HG02981 (cell line): ENCODE data around the gene WFS1.

Experiments
- ATAC-seq: cut with Tn5 transposase; IDR thresholded peaks from one replicate; pipeline ENCODE4 v1.9.1; 2021; ENCODE audit warnings: mild to moderate bottlenecking, moderate library complexity; ENCODE audit not compliant: unreplicated experiment

The WFS1 gene

GRCh38 chr4:6322761-6323566 lies 53.3 kb downstream of the WFS1 start:
- ATAC-seq: no peak

GRCh38 chr4:6324461-6324998 lies 54.9 kb downstream of the WFS1 start:
- ATAC-seq: no peak

GRCh38 chr4:6324999-6325787 lies 55.5 kb downstream of the WFS1 start:
- no peak for ATAC-seq

- ATAC-seq: no peak
Observed at GRCh38 chr4:6325788-6326290, 56.2 kb downstream of the WFS1 start.

GRCh38 chr4:6326312-6327060 lies 56.8 kb downstream of the WFS1 start:
- ATAC-seq: no peak

- peak; percentile 46 for ATAC-seq
Observed at GRCh38 chr4:6327220-6327917, 57.7 kb downstream of the WFS1 start.

GRCh38 chr4:6328526-6328925 lies 58.9 kb downstream of the WFS1 start:
- ATAC-seq: no peak

GRCh38 chr4:6329478-6330383 lies 60.1 kb downstream of the WFS1 start:
- no peak for ATAC-seq

GRCh38 chr4:6330384-6330767 lies 60.7 kb downstream of the WFS1 start:
- no peak for ATAC-seq

GRCh38 chr4:6331018-6331417 lies 61.4 kb downstream of the WFS1 start:
- no peak for ATAC-seq

GRCh38 chr4:6331468-6331867 lies 61.8 kb downstream of the WFS1 start:
- ATAC-seq: no peak

GRCh38 chr4:6332042-6332668 lies 62.5 kb downstream of the WFS1 start:
- ATAC-seq: no peak

- no peak for ATAC-seq
Observed at GRCh38 chr4:6332669-6333050, 63.0 kb downstream of the WFS1 start.

- no peak for ATAC-seq
Observed at GRCh38 chr4:6333301-6334202, 63.9 kb downstream of the WFS1 start.

GRCh38 chr4:6334203-6334887 lies 64.7 kb downstream of the WFS1 start:
- ATAC-seq: no peak

GRCh38 chr4:6335040-6335590 lies 65.5 kb downstream of the WFS1 start:
- ATAC-seq: no peak

GRCh38 chr4:6336166-6336565 lies 66.5 kb downstream of the WFS1 start:
- no peak for ATAC-seq
